ENCODE measurements around the gene TSHZ1. TPM values are rescaled to one million over a fixed set of nuclear protein-coding genes. Genes with fewer than 3 reads are reported as not detected.
A peak's percentile ranks its signal among the peaks of the same experiment; 100 is the strongest.

Gene TSHZ1
- total RNA-seq, 1 donor from 2014 or later = 8.0 TPM

- Mint-ChIP-seq H3K27ac (ENCODE audit: unreplicated experiment) (no peak overlapping the region), H3K9me3 (ENCODE audit: low read depth) (peaks cover 10% of the 10 kb centered on the region), H3K4me1 (ENCODE audit: low read depth) (no peaks in the 10 kb centered on the region), H3K36me3 (ENCODE audit: low read depth) (no peaks in the 10 kb centered on the region), H3K27me3 (ENCODE audit: low read depth) (peaks cover 5% of the 10 kb centered on the region), H3K4me3 (ENCODE audit: unreplicated experiment) (no peak overlapping the region)
- no peak for DNase-seq (ENCODE audit: low spot score)
- TF ChIP-seq, protein P1, sequence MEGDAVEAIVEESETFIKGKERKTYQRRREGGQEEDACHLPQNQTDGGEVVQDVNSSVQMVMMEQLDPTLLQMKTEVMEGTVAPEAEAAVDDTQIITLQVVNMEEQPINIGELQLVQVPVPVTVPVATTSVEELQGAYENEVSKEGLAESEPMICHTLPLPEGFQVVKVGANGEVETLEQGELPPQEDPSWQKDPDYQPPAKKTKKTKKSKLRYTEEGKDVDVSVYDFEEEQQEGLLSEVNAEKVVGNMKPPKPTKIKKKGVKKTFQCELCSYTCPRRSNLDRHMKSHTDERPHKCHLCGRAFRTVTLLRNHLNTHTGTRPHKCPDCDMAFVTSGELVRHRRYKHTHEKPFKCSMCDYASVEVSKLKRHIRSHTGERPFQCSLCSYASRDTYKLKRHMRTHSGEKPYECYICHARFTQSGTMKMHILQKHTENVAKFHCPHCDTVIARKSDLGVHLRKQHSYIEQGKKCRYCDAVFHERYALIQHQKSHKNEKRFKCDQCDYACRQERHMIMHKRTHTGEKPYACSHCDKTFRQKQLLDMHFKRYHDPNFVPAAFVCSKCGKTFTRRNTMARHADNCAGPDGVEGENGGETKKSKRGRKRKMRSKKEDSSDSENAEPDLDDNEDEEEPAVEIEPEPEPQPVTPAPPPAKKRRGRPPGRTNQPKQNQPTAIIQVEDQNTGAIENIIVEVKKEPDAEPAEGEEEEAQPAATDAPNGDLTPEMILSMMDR (IDR thresholded peaks at IDR 0.05) = peak; percentile 22
Observed at GRCh38 chr18:75314117-75314516, 103.5 kb downstream of the TSHZ1 start.

- H3K36me3 Mint-ChIP-seq (ENCODE audit: low read depth) = no peaks in the 10 kb centered on the region
- TF ChIP-seq, protein P1 (IDR thresholded peaks at IDR 0.05) = no peak
Observed at GRCh38 chr18:75314606-75315005, 104.0 kb downstream of the TSHZ1 start.

GRCh38 chr18:75316223-75316622, 105.6 kb downstream of the TSHZ1 start:
- TF ChIP-seq, protein P1 (IDR thresholded peaks at IDR 0.05) = no peak
- no peaks in the 10 kb centered on the region for H3K4me1 Mint-ChIP-seq (ENCODE audit: low read depth)

More at GRCh38 chr18:75314606-75315005, 104.0 kb downstream of the TSHZ1 start:
- no peaks in the 10 kb centered on the region for H3K4me1 Mint-ChIP-seq (ENCODE audit: low read depth)
- no peak for DNase-seq (ENCODE audit: low spot score)
- peaks cover 6% of the 10 kb centered on the region for H3K9me3 Mint-ChIP-seq (ENCODE audit: low read depth)
- H3K27ac Mint-ChIP-seq (ENCODE audit: unreplicated experiment) = no peak overlapping the region
- peaks cover 5% of the 10 kb centered on the region for H3K27me3 Mint-ChIP-seq (ENCODE audit: low read depth)
- H3K4me3 Mint-ChIP-seq (ENCODE audit: unreplicated experiment) = no peak overlapping the region

DNA sequence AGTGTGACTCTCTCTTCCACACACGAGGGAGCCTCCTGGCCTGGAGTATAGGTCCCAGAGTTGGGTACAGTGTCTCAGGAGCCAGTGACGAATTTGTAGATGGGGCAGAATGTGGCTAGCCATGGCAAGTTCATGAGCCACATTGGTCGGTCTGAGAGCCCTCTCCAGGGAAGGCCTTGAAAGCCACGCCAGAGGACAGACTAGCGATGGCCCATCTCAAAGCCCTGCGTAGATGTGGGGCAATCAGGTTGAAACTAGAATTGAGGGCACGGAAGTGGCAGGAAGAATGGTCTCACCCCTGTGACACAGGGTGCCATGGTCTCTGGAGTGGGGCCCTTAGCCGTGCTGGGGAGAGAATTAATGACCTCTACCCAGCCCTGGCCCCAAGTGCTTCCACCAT, 106.2 kb downstream of the TSHZ1 start:
- H3K4me1 Mint-ChIP-seq (ENCODE audit: low read depth) = no peaks in the 10 kb centered on the region
- H3K36me3 Mint-ChIP-seq (ENCODE audit: low read depth) = no peaks in the 10 kb centered on the region
- DNase-seq (ENCODE audit: low spot score) = no peak
- no peak overlapping the region for H3K27ac Mint-ChIP-seq (ENCODE audit: unreplicated experiment)
- TF ChIP-seq, protein P1 (IDR thresholded peaks at IDR 0.05) = no peak
- H3K9me3 Mint-ChIP-seq (ENCODE audit: low read depth) = no peaks in the 10 kb centered on the region
- peaks cover under 1% of the 10 kb centered on the region for H3K27me3 Mint-ChIP-seq (ENCODE audit: low read depth)
- H3K4me3 Mint-ChIP-seq (ENCODE audit: unreplicated experiment) = no peak overlapping the region

More at GRCh38 chr18:75316223-75316622, 105.6 kb downstream of the TSHZ1 start:
- Mint-ChIP-seq H3K9me3 (ENCODE audit: low read depth) (no peaks in the 10 kb centered on the region), H3K27ac (ENCODE audit: unreplicated experiment) (no peak overlapping the region), H3K4me3 (ENCODE audit: unreplicated experiment) (no peak overlapping the region), H3K27me3 (ENCODE audit: low read depth) (peaks cover 5% of the 10 kb centered on the region), H3K36me3 (ENCODE audit: low read depth) (no peaks in the 10 kb centered on the region)
- DNase-seq (ENCODE audit: low spot score) = no peak

GRCh38 chr18:75317300-75317699, 106.7 kb downstream of the TSHZ1 start:
- TF ChIP-seq, protein P1 (IDR thresholded peaks at IDR 0.05) = no peak
- H3K36me3 Mint-ChIP-seq (ENCODE audit: low read depth) = no peaks in the 10 kb centered on the region
- no peak overlapping the region for H3K4me3 Mint-ChIP-seq (ENCODE audit: unreplicated experiment)
- no peaks in the 10 kb centered on the region for H3K4me1 Mint-ChIP-seq (ENCODE audit: low read depth)
- no peak overlapping the region for H3K27ac Mint-ChIP-seq (ENCODE audit: unreplicated experiment)
- H3K27me3 Mint-ChIP-seq (ENCODE audit: low read depth) = no peaks in the 10 kb centered on the region
- no peaks in the 10 kb centered on the region for H3K9me3 Mint-ChIP-seq (ENCODE audit: low read depth)
- no peak for DNase-seq (ENCODE audit: low spot score)

Measured in chondrocyte (in vitro differentiated cells).